Cardiac fibroblast (primary cell): Measurements from ENCODE around the gene DCTN5.
A peak's percentile ranks its signal among the peaks of the same experiment; 100 is the strongest.
"Not testable (repeated sequence)": the region's sequence is repeated elsewhere in the genome, so short reads cannot be mapped to it uniquely, and the experiment has no call there.

Experiments
- DNase-seq, 2 donors: peaks; one replicate each; pipeline versions ENCODE4 v3.0.0 to v3.0.0-alpha.2; 2010; ENCODE audit warnings: low read depth in 2 of 2
- H3K4me3 ChIP-seq, 2 donors: replicated peaks in 1 of 2; 1 replicate in 1 of 2; 2 replicates in 1 of 2; pipeline ENCODE4 v1.5.1; 2011; ENCODE audit warnings: low read depth in 2 of 2, low read length in 2 of 2, mild to moderate bottlenecking in 2 of 2, moderate library complexity in 1 of 2
- TF ChIP-seq, protein P1 (sequence below): IDR thresholded peaks from one replicate; pipeline ENCODE4 v1.5.1; 2011; ENCODE audit warnings: low read depth, mild to moderate bottlenecking, low read length, inconsistent platforms

Gene DCTN5

DNA sequence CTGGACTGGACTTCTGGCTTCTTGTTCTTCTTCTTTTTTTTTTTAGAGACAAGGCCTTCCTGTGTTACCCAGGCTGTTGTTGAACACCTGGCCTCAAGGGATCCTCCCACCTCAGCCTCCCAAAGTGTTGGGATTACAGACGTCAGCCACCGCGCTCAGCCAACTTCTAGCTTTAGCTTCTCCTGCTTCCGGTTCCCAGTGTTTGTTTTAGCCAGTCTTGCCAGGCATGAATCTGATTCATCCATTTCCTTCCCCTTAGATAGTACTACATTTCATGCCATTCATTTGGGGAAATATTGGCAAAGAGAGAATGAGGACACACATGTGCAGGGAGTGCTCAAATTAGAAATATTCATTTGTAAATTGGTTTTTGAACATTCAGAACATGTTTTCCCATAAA lies 33.1 kb upstream of the DCTN5 start:
- H3K4me3 ChIP-seq, result no peak overlapping the region
- TF ChIP-seq, protein P1, sequence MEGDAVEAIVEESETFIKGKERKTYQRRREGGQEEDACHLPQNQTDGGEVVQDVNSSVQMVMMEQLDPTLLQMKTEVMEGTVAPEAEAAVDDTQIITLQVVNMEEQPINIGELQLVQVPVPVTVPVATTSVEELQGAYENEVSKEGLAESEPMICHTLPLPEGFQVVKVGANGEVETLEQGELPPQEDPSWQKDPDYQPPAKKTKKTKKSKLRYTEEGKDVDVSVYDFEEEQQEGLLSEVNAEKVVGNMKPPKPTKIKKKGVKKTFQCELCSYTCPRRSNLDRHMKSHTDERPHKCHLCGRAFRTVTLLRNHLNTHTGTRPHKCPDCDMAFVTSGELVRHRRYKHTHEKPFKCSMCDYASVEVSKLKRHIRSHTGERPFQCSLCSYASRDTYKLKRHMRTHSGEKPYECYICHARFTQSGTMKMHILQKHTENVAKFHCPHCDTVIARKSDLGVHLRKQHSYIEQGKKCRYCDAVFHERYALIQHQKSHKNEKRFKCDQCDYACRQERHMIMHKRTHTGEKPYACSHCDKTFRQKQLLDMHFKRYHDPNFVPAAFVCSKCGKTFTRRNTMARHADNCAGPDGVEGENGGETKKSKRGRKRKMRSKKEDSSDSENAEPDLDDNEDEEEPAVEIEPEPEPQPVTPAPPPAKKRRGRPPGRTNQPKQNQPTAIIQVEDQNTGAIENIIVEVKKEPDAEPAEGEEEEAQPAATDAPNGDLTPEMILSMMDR, result no peak
- peak; percentile 87 to 91 for DNase-seq

GRCh38 chr16:23609929-23610328 lies 31.3 kb upstream of the DCTN5 start:
- H3K4me3 ChIP-seq, result no peak overlapping the region
- TF ChIP-seq, protein P1, result no peak
- DNase-seq, result no peak

- not testable (repeated sequence) for DNase-seq, H3K4me3 ChIP-seq
Measured at GRCh38 chr16:23610905-23611304, 30.4 kb upstream of the DCTN5 start.

DNA sequence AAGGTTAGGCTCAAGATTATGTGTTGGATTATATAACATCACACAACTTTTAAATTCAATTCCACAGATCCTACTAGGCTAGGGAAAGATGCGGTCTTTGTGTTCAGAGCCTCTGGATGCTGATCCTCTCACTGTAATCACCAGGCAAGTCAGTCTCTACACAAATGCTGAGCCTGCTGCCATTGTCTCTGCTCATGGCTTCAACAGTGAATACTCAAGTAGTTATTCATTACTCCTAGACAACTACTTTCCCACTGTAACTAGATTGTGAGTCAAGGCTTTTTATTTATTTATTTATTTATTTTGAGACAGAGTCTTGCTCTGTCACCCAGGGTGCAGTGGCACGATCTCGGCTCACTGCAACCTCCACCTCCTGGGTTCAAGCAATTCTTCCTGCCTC lies 29.3 kb upstream of the DCTN5 start:
- TF ChIP-seq, protein P1, result no peak
- H3K4me3 ChIP-seq, result no peak overlapping the region
- no peak for DNase-seq

DNA sequence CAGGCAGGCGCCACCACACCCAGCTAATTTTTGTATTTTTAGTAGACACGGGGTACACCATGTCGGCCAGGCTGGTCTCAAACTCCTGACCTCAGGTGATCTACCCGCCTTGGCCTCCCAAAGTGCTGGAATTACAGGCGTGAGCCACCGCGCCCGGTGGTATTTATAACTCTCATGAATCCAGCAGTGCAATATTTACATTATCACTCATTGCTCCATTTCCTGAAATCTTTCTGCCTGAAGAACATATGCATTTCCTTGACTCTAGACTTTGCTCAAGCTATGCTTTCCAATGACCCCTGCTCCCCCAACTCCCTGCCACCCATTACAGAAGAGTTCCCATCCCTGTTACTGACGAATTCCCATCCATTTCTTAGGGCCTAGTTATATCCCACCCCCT lies 25.5 kb upstream of the DCTN5 start:
- DNase-seq, result no peak
- no peak overlapping the region for H3K4me3 ChIP-seq
- TF ChIP-seq, protein P1, result no peak

- DNase-seq, result no peak
- TF ChIP-seq, protein P1, result no peak
- no peak overlapping the region for H3K4me3 ChIP-seq
Measured at GRCh38 chr16:23624092-23624491, 17.2 kb upstream of the DCTN5 start.

- DNase-seq, result no peak
- no peak overlapping the region for H3K4me3 ChIP-seq
- TF ChIP-seq, protein P1, result no peak
Measured at GRCh38 chr16:23629516-23629915, 11.8 kb upstream of the DCTN5 start.

DNA sequence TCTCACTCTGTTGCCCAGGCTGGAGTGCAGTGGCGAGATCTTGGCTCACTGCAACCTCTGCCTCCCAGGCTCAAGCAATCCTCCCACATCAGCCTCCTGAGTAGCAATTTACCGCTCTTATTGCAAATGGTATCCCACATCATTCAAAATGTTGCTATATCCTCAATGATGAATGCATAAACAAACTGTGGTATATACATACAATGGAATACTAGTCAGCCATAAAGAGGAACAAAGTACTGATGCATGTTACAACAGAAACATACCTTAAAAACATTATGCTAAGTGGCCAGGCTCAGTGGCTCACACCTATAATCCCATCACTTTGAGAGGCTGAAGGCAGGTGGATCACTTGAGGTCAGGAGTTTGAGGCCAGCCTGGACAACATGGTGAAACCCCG lies 9.4 kb upstream of the DCTN5 start:
- H3K4me3 ChIP-seq, DNase-seq: not testable (repeated sequence)
